ENCODE results near the gene PNMA1. TPM values are rescaled to one million over a fixed set of nuclear protein-coding genes. Genes with fewer than 3 reads are reported as not detected.

PNMA1 gene
- total and polyA plus RNA-seq, 9 of the 15 experiments (the other 6 are each of a cell fraction or from before 2014, with no cell fraction given), result 1.7 to 26.4 (median 8.7) TPM

- TF ChIP-seq ZBTB43 (CRISPR knock-in tag; IDR thresholded peaks at IDR 0.05) (no peak), IRF2 (CRISPR knock-in tag; IDR thresholded peaks at IDR 0.05) (no peak), MLLT1 (IDR thresholded peaks at IDR 0.05) (0 out of 4 replicates have a peak, but pooled peaks of 1 of the 2 experiments have one; percentile 51), NCOR1 (IDR thresholded peaks at IDR 0.05) (no peak; the same call in 1 of the 2 replicates), PYGO2 (tag; IDR thresholded peaks at IDR 0.05) (no peak), ZNF146 (CRISPR knock-in tag; IDR thresholded peaks at IDR 0.05; ENCODE audit: unreplicated experiment) (no peak), ZNF512 (tag; IDR thresholded peaks at IDR 0.05) (no peak), PPARD (CRISPR knock-in tag; IDR thresholded peaks at IDR 0.05) (no peak), ZNF75A (CRISPR knock-in tag; IDR thresholded peaks at IDR 0.05) (no peak), KDM2B (CRISPR knock-in tag; IDR thresholded peaks at IDR 0.05) (no peak), REST (IDR thresholded peaks at IDR 0.05; ENCODE audit: borderline replicate concordance) (peak; percentile 92), REST (CRISPR knock-in tag; IDR thresholded peaks at IDR 0.05; ENCODE audit: low read depth) (no peak), PCBP2 (IDR thresholded peaks at IDR 0.05; ENCODE audit: low read depth, low read length, poor library complexity, severe bottlenecking) (no peak)
Measured at GRCh38 chr14:73759714-73760597, 45.8 kb upstream of the PNMA1 start (continued).
